Smooth muscle cell (in vitro differentiated cells): ENCODE results near the gene TMIGD1. TPM values are rescaled to one million over a fixed set of nuclear protein-coding genes. Genes with fewer than 3 reads are reported as not detected.

Experiments
- DNase-seq: peaks from one replicate; lab custom pipeline; 2025; ENCODE audit not compliant: unreplicated experiment; lab: John Stamatoyannopoulos, UW
- H2AFZ ChIP-seq: fragments of 200-600 bp; sonication (generic); 2 replicates; pipeline ENCODE4 v1.6.0; 2016; ENCODE audit warnings: antibody characterized with exemption, low read depth, mild to moderate bottlenecking
- H3F3A ChIP-seq: fragments of 200-600 bp; sonication (generic); 2 replicates; pipeline ENCODE4 v1.6.0; 2017; ENCODE audit warnings: antibody characterized with exemption, low read depth
- H3K27ac ChIP-seq: fragments of 200-600 bp; sonication (generic); 2 replicates; pipeline ENCODE4 v1.5.1; 2016; ENCODE audit warnings: low read depth, mild to moderate bottlenecking
- H3K27me3 ChIP-seq: fragments of 200-600 bp; sonication (generic); 2 replicates; pipeline ENCODE4 v1.6.1; 2016; ENCODE audit warnings: low read depth, mild to moderate bottlenecking
- H3K36me3 ChIP-seq: fragments of 200-600 bp; sonication (generic); 2 replicates; pipeline ENCODE4 v1.5.1; 2016; ENCODE audit warnings: low read depth
- H3K4me1 ChIP-seq: fragments of 200-600 bp; sonication (generic); 2 replicates; pipeline ENCODE4 v1.5.1; 2016; ENCODE audit warnings: low read depth
- H3K4me2 ChIP-seq: fragments of 200-600 bp; sonication (generic); 2 replicates; pipeline ENCODE4 v1.6.0; 2016; ENCODE audit warnings: mild to moderate bottlenecking
- H3K4me3 ChIP-seq: fragments of 200-600 bp; sonication (generic); 2 replicates; pipeline ENCODE4 v1.5.1; 2016; ENCODE audit warnings: mild to moderate bottlenecking
- H3K79me2 ChIP-seq: fragments of 200-600 bp; sonication (generic); 2 replicates; pipeline ENCODE4 v1.6.0; 2016; ENCODE audit warnings: low read depth, mild to moderate bottlenecking
- H3K9ac ChIP-seq: fragments of 200-600 bp; sonication (generic); 2 replicates; pipeline ENCODE4 v1.6.0; 2016; ENCODE audit warnings: low read depth
- H3K9me3 ChIP-seq: fragments of 200-600 bp; sonication (generic); replicated peaks from 2 replicates; pipeline ENCODE4 v1.5.1; 2016; ENCODE audit warnings: low read depth
- H4K20me1 ChIP-seq: fragments of 200-600 bp; sonication (generic); 2 replicates; pipeline ENCODE4 v1.6.0; 2016; ENCODE audit warnings: low read depth
- CTCF ChIP-seq: fragments of 200-600 bp; sonication (generic); IDR thresholded peaks from 2 replicates; pipeline ENCODE4 v1.5.1; 2017; ENCODE audit warnings: borderline replicate concordance, mild to moderate bottlenecking, antibody characterized with exemption; ENCODE audit not compliant: insufficient read depth, poor library complexity, severe bottlenecking
- WGBS: methylation state at CpG from one replicate; pipeline ENCODE4 v1.1.7; 2016; ENCODE audit warnings: low lambda C conversion rate; 5-methylcytosine and 5-hydroxymethylcytosine counted together
- polyA plus RNA-seq: library from polyadenylated mRNA; unstranded; fragments of >200 nt; fragmentation: Nextera tagmentation; extraction: Ambion mirVana; gene quantifications from 2 replicates; pipeline ENCODE4 v1.2.1, GENCODE V29; 2016
- small RNA-seq: library from RNA; depleted of rRNA; stranded (forward); fragments of <200 nt; gene quantifications from one replicate; pipeline ENCODE3, GENCODE V24; 2014
- total RNA-seq: library from RNA; depleted of rRNA; stranded (reverse); fragments of >200 nt; gene quantifications from 2 replicates; pipeline ENCODE4 v1.2.3, GENCODE V29; 2014

Gene TMIGD1
- total and polyA plus RNA-seq, 2 experiments from 2014 or later = not detected

DNA sequence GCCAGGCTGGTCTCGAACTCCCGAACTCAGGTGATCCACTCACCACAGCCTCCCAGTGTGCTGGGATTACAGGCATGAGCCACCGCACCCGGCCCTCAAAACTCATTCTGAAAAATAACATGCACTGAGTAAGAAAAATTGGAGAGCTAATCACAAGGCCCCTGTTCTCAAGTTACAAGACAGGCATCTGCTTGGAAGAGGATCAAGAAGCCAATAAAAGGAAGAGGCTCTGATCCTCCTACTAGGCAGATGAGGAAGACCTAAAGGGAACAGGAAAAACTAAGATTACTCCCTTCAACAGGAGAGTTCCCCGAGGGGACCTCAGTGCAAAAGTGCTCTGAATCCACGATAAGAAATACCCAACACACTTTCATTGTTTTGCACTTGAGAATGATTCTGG is 60.5 kb downstream of the TMIGD1 start:
- H3K4me2 ChIP-seq = no peak overlapping the region
- no peaks in the 10 kb centered on the region for H3K27me3 ChIP-seq
- H3K9ac ChIP-seq = no peak overlapping the region
- H4K20me1 ChIP-seq = no peaks in the 10 kb centered on the region
- no peaks in the 10 kb centered on the region for H3F3A ChIP-seq
- no peaks in the 10 kb centered on the region for H3K4me1 ChIP-seq
- H3K4me3 ChIP-seq = no peak overlapping the region
- TF ChIP-seq CTCF = no peak
- H3K27ac ChIP-seq = no peak overlapping the region
- no peak overlapping the region for H2AFZ ChIP-seq
- H3K36me3 ChIP-seq = peaks cover 11% of the 10 kb centered on the region
- no peaks in the 10 kb centered on the region for H3K79me2 ChIP-seq
- DNase-seq = no peak
- no peaks in the 10 kb centered on the region for H3K9me3 ChIP-seq
- 94% methylated on average over 6 of the region's 6 CpGs for WGBS

- no peak for TF ChIP-seq CTCF
- no peak overlapping the region for H3K9ac ChIP-seq
- H3K4me1 ChIP-seq = no peaks in the 10 kb centered on the region
- no peak overlapping the region for H3K27ac ChIP-seq
- no peak overlapping the region for H2AFZ ChIP-seq
- H4K20me1 ChIP-seq = no peaks in the 10 kb centered on the region
- H3K27me3 ChIP-seq = no peaks in the 10 kb centered on the region
- no peak overlapping the region for H3K4me3 ChIP-seq
- WGBS = 94% methylated on average over 6 of the region's 6 CpGs
- no peaks in the 10 kb centered on the region for H3K79me2 ChIP-seq
- H3F3A ChIP-seq = no peaks in the 10 kb centered on the region
- peaks cover 11% of the 10 kb centered on the region for H3K36me3 ChIP-seq
- no peak for DNase-seq
- H3K4me2 ChIP-seq = no peak overlapping the region
- no peaks in the 10 kb centered on the region for H3K9me3 ChIP-seq
Measured at GRCh38 chr17:30271102-30271501, 62.8 kb downstream of the TMIGD1 start.

GRCh38 chr17:30267625-30268024 is 66.2 kb downstream of the TMIGD1 start:
- DNase-seq = no peak
- Histone ChIP-seq H3K4me2 (no peak overlapping the region), H4K20me1 (no peaks in the 10 kb centered on the region), H3K4me1 (no peaks in the 10 kb centered on the region), H3K9ac (peak overlapping the region; percentile 77), H3K27ac (peak overlapping the region; percentile 85), H3K79me2 (no peaks in the 10 kb centered on the region), H3F3A (no peaks in the 10 kb centered on the region), H2AFZ (no peak overlapping the region), H3K9me3 (no peaks in the 10 kb centered on the region), H3K36me3 (peaks cover 11% of the 10 kb centered on the region), H3K27me3 (no peaks in the 10 kb centered on the region), H3K4me3 (no peak overlapping the region)
- TF ChIP-seq CTCF = no peak
- 69% methylated on average over 2 of the region's 2 CpGs for WGBS

Small RNA genes within 50 kb of the gene (small RNA-seq; reads per million reads assigned to genes)
- not detected for gene RF00019
- not detected for gene RNU6-1267P
- not detected for gene RNU6-990P

Other genes starting within 250 kb of the TMIGD1 start
- 4.9 and 8.6 TPM in 2 replicates for gene NSRP1, start 217.2 kb downstream of the TMIGD1 start, total RNA-seq
- gene NSRP1, start 217.2 kb downstream of the TMIGD1 start, polyA plus RNA-seq = 31.4 and 36.6 TPM in 2 replicates
- gene SLC6A4, start 98.4 kb downstream of the TMIGD1 start, total RNA-seq = 0.49 and 0.76 TPM in 2 replicates
- gene SLC6A4, start 98.4 kb downstream of the TMIGD1 start, polyA plus RNA-seq = 0.11 and 0.78 TPM in 2 replicates
- 13.2 and 16.0 TPM in 2 replicates for gene BLMH, start 42.1 kb downstream of the TMIGD1 start, total RNA-seq
- 20.5 and 26.1 TPM in 2 replicates for gene BLMH, start 42.1 kb downstream of the TMIGD1 start, polyA plus RNA-seq
- 51.5 and 68.5 TPM in 2 replicates for gene CPD, start 44.9 kb upstream of the TMIGD1 start, total RNA-seq
- 12.0 and 16.8 TPM in 2 replicates for gene CPD, start 44.9 kb upstream of the TMIGD1 start, polyA plus RNA-seq
- gene GOSR1, start 143.4 kb upstream of the TMIGD1 start, total RNA-seq = 57.0 and 81.0 TPM in 2 replicates
- 48.3 and 71.3 TPM in 2 replicates for gene GOSR1, start 143.4 kb upstream of the TMIGD1 start, polyA plus RNA-seq